Uterus (tissue), 4 donors: ENCODE measurements around the gene DLGAP1. TPM values are rescaled to one million over a fixed set of nuclear protein-coding genes. Genes with fewer than 3 reads are reported as not detected.

ENCODE experiments used
- DNase-seq, 2 donors: peaks; one replicate each; pipeline ENCODE4 v3.0.0-alpha.2; 2019 to 2020
- H3K27ac ChIP-seq, 2 donors: fragments of 200-600 bp; sonication (generic); 1 replicate in 1 of 2; 2 replicates in 1 of 2; pipeline ENCODE4 v1.5.1; 2016 to 2018
- H3K27me3 ChIP-seq, 2 donors: fragments of 200-600 bp; sonication (generic); one replicate each; pipeline ENCODE4 v1.5.1; 2018 to 2019; ENCODE audit warnings: control low read depth in 1 of 2
- H3K36me3 ChIP-seq, 2 donors: fragments of 200-600 bp; sonication (generic); one replicate each; pipeline ENCODE4 v1.5.1; 2019; ENCODE audit warnings: control low read depth in 1 of 2
- H3K4me1 ChIP-seq, 2 donors: fragments of 200-600 bp; sonication (generic); one replicate each; pipeline ENCODE4 v1.5.1; 2018 to 2019; ENCODE audit warnings: control low read depth in 1 of 2
- H3K4me3 ChIP-seq, 2 donors: fragments of 200-600 bp; sonication (generic); 1 replicate in 1 of 2; 2 replicates in 1 of 2; pipeline ENCODE4 v1.5.1; 2018 to 2019; ENCODE audit warnings: mild to moderate bottlenecking in 1 of 2
- H3K9me3 ChIP-seq, 2 donors: fragments of 200-600 bp; sonication (generic); one replicate each; pipeline ENCODE4 v1.5.1; 2019; ENCODE audit warnings: control low read depth in 1 of 2
- CTCF ChIP-seq, 4 experiments: fragments of 200-600 bp in 2 of 4; fragments of 450-650 bp in 2 of 4; sonication (generic) in 2 of 4; IDR thresholded peaks; one replicate each; pipeline ENCODE4 v1.5.1; 2016 to 2019; ENCODE audit warnings: antibody characterized with exemption in 4 of 4, mild to moderate bottlenecking in 2 of 4, moderate library complexity in 1 of 4
- POLR2A ChIP-seq, 2 donors: fragments of 450-650 bp; IDR thresholded peaks; one replicate each; pipeline ENCODE4 v1.6.1; 2016; ENCODE audit warnings: antibody characterized with exemption in 2 of 2, mild to moderate bottlenecking in 1 of 2, moderate library complexity in 1 of 2
- intact Hi-C: fragments of 100-400 bp; cut with DNase I; formaldehyde crosslinking; loops from one replicate; pipeline ENCODE4 v1.15.1; 2023; ENCODE audit warnings: low total_unique reads
- total RNA-seq, 4 donors: library from RNA; depleted of rRNA in 3 of 4; stranded (reverse); fragments of >200 nt in 3 of 4; gene quantifications; one replicate each; pipeline versions ENCODE4 v1.1.0 to v1.2.4, GENCODE V29; 2014 to 2023
- donor health status: DM: yes; HTN: yes; CAD: no.

Gene DLGAP1
- total RNA-seq, 4 donors from 2014 or later: 1.0 to 9.6 (median 3.3) TPM

- Histone ChIP-seq H3K9me3 (no peaks in the 10 kb centered on the region), H3K27ac (no peak overlapping the region), H3K4me3 (no peak overlapping the region), H3K27me3 (no peaks in the 10 kb centered on the region), H3K36me3 (no peaks in the 10 kb centered on the region), H3K4me1 (no peaks in the 10 kb centered on the region)
- intact Hi-C loops: no loop called here
- no peak for DNase-seq
- TF ChIP-seq POLR2A (IDR thresholded peaks at IDR 0.05) (no peak), CTCF (IDR thresholded peaks at IDR 0.05) (no peak)
Measured at GRCh38 chr18:3923750-3924149, 531.4 kb downstream of the DLGAP1 start.

- no peaks in the 10 kb centered on the region for H3K36me3 ChIP-seq
- TF ChIP-seq CTCF (IDR thresholded peaks at IDR 0.05): no peak
- TF ChIP-seq POLR2A (IDR thresholded peaks at IDR 0.05): no peak
- H3K27ac ChIP-seq: no peak overlapping the region
- no peak overlapping the region for H3K4me3 ChIP-seq
- H3K4me1 ChIP-seq: no peaks in the 10 kb centered on the region
- no peak for DNase-seq
- H3K27me3 ChIP-seq: no peaks in the 10 kb centered on the region
- intact Hi-C loops: no loop called here
- no peaks in the 10 kb centered on the region for H3K9me3 ChIP-seq
Measured at GRCh38 chr18:3921826-3922225, 533.3 kb downstream of the DLGAP1 start.

GRCh38 chr18:3920832-3921231 lies 534.3 kb downstream of the DLGAP1 start:
- Histone ChIP-seq H3K36me3 (no peaks in the 10 kb centered on the region), H3K27ac (no peak overlapping the region), H3K27me3 (no peaks in the 10 kb centered on the region), H3K9me3 (no peaks in the 10 kb centered on the region), H3K4me1 (no peaks in the 10 kb centered on the region), H3K4me3 (no peak overlapping the region)
- TF ChIP-seq CTCF (IDR thresholded peaks at IDR 0.05) (no peak), POLR2A (IDR thresholded peaks at IDR 0.05) (no peak)
- DNase-seq: no peak
- intact Hi-C loops: no loop called here

- H3K36me3 ChIP-seq: no peaks in the 10 kb centered on the region
- H3K4me3 ChIP-seq: no peak overlapping the region
- TF ChIP-seq CTCF (IDR thresholded peaks at IDR 0.05): no peak
- no peak for TF ChIP-seq POLR2A (IDR thresholded peaks at IDR 0.05)
- H3K27me3 ChIP-seq: no peaks in the 10 kb centered on the region
- H3K27ac ChIP-seq: no peak overlapping the region
- intact Hi-C loops: no loop called here
- H3K9me3 ChIP-seq: no peaks in the 10 kb centered on the region
- no peaks in the 10 kb centered on the region for H3K4me1 ChIP-seq
- no peak for DNase-seq
Measured at GRCh38 chr18:3919396-3920061, 535.6 kb downstream of the DLGAP1 start.

- TF ChIP-seq POLR2A (IDR thresholded peaks at IDR 0.05) (no peak), CTCF (IDR thresholded peaks at IDR 0.05) (no peak)
Measured at GRCh38 chr18:3916082-3916481, 539.0 kb downstream of the DLGAP1 start.

More at GRCh38 chr18:3916082-3916481, 539.0 kb downstream of the DLGAP1 start:
- no peaks in the 10 kb centered on the region for H3K4me1 ChIP-seq
- H3K4me3 ChIP-seq: no peak overlapping the region
- H3K27ac ChIP-seq: no peak overlapping the region
- intact Hi-C loops: no loop called here
- no peaks in the 10 kb centered on the region for H3K36me3 ChIP-seq
- no peaks in the 10 kb centered on the region for H3K9me3 ChIP-seq
- no peaks in the 10 kb centered on the region for H3K27me3 ChIP-seq
- DNase-seq: no peak
